Esophagus muscularis mucosa (tissue), 4 donors: Measurements from ENCODE around the gene DNLZ.

ENCODE experiments used
- CTCF ChIP-seq, 3 experiments: fragments of 200-600 bp in 2 of 3; fragments of 450-650 bp in 1 of 3; sonication (generic) in 2 of 3; IDR thresholded peaks; one replicate each; pipeline ENCODE4 v1.5.1; 2017 to 2019; ENCODE audit warnings: antibody characterized with exemption in 3 of 3, mild to moderate bottlenecking in 2 of 3, moderate library complexity in 1 of 3
- EP300 ChIP-seq: sonication (generic); formaldehyde crosslinking; IDR thresholded peaks from one replicate; pipeline ENCODE4 v1.6.1; 2017; ENCODE audit warnings: antibody characterized with exemption
- POLR2A ChIP-seq: fragments of 450-650 bp; IDR thresholded peaks from one replicate; pipeline ENCODE4 v1.6.1; 2017; ENCODE audit warnings: antibody characterized with exemption, moderate library complexity, mild to moderate bottlenecking, low read depth
- POLR2AphosphoS5 ChIP-seq, 2 donors: sonication (generic); formaldehyde crosslinking; IDR thresholded peaks; one replicate each; pipeline ENCODE4 v1.6.1; 2017; ENCODE audit warnings: antibody characterized with exemption in 2 of 2

DNA sequence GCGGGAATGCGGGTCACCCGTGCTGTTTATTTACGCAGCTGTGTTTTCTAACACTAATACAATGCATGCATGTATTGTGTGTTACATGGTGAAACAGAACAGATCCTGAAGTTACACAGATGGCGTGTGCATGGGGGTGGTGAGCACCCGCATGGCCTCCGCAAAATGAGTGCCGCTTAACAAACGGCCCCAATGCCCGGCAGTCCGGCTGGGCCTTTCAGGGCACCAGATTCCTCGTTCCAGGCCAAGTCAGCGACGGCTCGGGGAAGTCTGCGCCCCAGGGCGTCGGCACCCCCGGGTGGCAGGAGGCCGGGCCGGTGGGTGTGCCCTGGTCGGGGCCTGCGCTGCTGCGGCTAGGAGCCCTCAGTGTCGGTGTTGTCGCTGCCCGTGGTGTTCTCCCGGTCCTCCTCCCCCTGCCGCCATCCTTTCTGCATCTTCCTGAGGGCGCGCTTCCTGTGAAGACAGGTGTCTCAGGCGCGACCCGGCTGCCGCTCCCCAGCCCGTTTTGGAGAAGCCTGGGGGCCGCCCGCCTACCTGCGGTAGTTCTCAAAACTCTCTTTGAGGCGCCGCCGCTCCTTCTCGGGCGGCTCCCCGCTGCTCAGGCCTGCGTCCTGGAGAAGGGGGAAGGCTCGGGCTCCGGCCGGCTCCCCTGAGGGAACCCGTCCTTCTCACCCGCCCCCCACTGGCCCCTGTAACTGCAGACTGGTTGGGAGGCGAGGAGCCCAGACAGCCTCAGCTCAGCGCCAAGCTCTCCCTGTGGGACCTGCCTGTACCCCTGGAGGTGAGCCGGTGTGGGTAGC is 605 bp upstream of the DNLZ start:
- no peak for TF ChIP-seq CTCF (IDR thresholded peaks at IDR 0.05)
- no peak for TF ChIP-seq POLR2A
- TF ChIP-seq EP300, result no peak
- TF ChIP-seq POLR2AphosphoS5 (IDR thresholded peaks at IDR 0.05), result no peak
